HUDEP-2 (cell line): Measurements from ENCODE around the gene ANK3.

Source experiments
- DNase-seq, 76 experiments: peaks; one replicate each; lab custom pipeline; 2025; ENCODE audit not compliant: unreplicated experiment in 76 of 76; lab: John Stamatoyannopoulos, UW

ANK3 gene

GRCh38 chr10:60009276-60009675, 380.4 kb downstream of the ANK3 start:
- DNase-seq, result no peak

- DNase-seq, result no peak
These were observed 380.9 kb downstream of the ANK3 start for GRCh38 chr10:60008816-60009215.

- no peak for DNase-seq
These were observed 383.6 kb downstream of the ANK3 start for GRCh38 chr10:60006062-60006461.

- no peak for DNase-seq
These were observed 385.8 kb downstream of the ANK3 start for GRCh38 chr10:60003651-60004523.

- DNase-seq, result no peak
These were observed 388.9 kb downstream of the ANK3 start for GRCh38 chr10:60000747-60001146.

GRCh38 chr10:59997827-59998525, 391.7 kb downstream of the ANK3 start:
- DNase-seq, result peak in 1 of 76 experiments; percentile 21

GRCh38 chr10:59995862-59996261, 393.8 kb downstream of the ANK3 start:
- no peak for DNase-seq

GRCh38 chr10:59993931-59994330, 395.7 kb downstream of the ANK3 start:
- DNase-seq, result peak in 1 of 76 experiments; percentile 6

GRCh38 chr10:59991661-59992060, 398.0 kb downstream of the ANK3 start:
- peak in 30 of 76 experiments; percentile 1 to 64 (median 18) for DNase-seq

- no peak for DNase-seq
These were observed 398.6 kb downstream of the ANK3 start for GRCh38 chr10:59991117-59991516.

GRCh38 chr10:59985639-59986038, 404.0 kb downstream of the ANK3 start:
- DNase-seq, result no peak

- DNase-seq, result no peak
These were observed 405.3 kb downstream of the ANK3 start for GRCh38 chr10:59984415-59984814.

GRCh38 chr10:59980356-59980755, 409.3 kb downstream of the ANK3 start:
- DNase-seq, result no peak

GRCh38 chr10:59977486-59977885, 412.2 kb downstream of the ANK3 start:
- DNase-seq, result no peak

GRCh38 chr10:59976909-59977308, 412.8 kb downstream of the ANK3 start:
- no peak for DNase-seq
